Hepatocyte (in vitro differentiated cells): ENCODE measurements around the gene ZNF860. TPM values are rescaled to one million over a fixed set of nuclear protein-coding genes. Genes with fewer than 3 reads are reported as not detected.

Experiments
- DNase-seq: peaks from one replicate; pipeline ENCODE4 v3.0.0-alpha.2; 2016; ENCODE audit warnings: low spot score
- H2AFZ ChIP-seq: fragments of 200-600 bp; sonication (generic); 2 replicates; pipeline ENCODE4 v1.6.0; 2016; ENCODE audit warnings: antibody characterized with exemption, mild to moderate bottlenecking
- H3K27ac ChIP-seq: fragments of 200-600 bp; sonication (generic); 2 replicates; pipeline ENCODE4 v1.5.1; 2016; ENCODE audit warnings: mild to moderate bottlenecking
- H3K27me3 ChIP-seq: fragments of 200-600 bp; sonication (generic); 2 replicates; pipeline ENCODE4 v1.6.1; 2016
- H3K36me3 ChIP-seq: fragments of 200-600 bp; sonication (generic); replicated peaks from 2 replicates; pipeline ENCODE4 v1.5.1; 2016; ENCODE audit warnings: low read depth; ENCODE audit not compliant: insufficient read depth
- H3K4me1 ChIP-seq: fragments of 200-600 bp; sonication (generic); 2 replicates; pipeline ENCODE4 v1.5.1; 2016; ENCODE audit warnings: mild to moderate bottlenecking, moderate library complexity; ENCODE audit not compliant: insufficient read depth
- H3K4me2 ChIP-seq: fragments of 200-600 bp; sonication (generic); 2 replicates; pipeline ENCODE4 v1.6.0; 2016
- H3K4me3 ChIP-seq: fragments of 200-600 bp; sonication (generic); 2 replicates; pipeline ENCODE4 v1.5.1; 2016; ENCODE audit warnings: mild to moderate bottlenecking
- H3K79me2 ChIP-seq: fragments of 200-600 bp; sonication (generic); 2 replicates; pipeline ENCODE4 v1.6.0; 2017; ENCODE audit warnings: mild to moderate bottlenecking
- H3K9me2 ChIP-seq: fragments of 200-600 bp; sonication (generic); replicated peaks from 2 replicates; pipeline ENCODE4 v1.6.0; 2017; ENCODE audit warnings: mild to moderate bottlenecking; ENCODE audit not compliant: insufficient read depth
- H3K9me3 ChIP-seq: fragments of 200-600 bp; sonication (generic); 2 replicates; pipeline ENCODE4 v1.5.1; 2016; ENCODE audit warnings: low read depth, mild to moderate bottlenecking
- H4K20me1 ChIP-seq: fragments of 200-600 bp; sonication (generic); 2 replicates; pipeline ENCODE4 v1.6.0; 2016; ENCODE audit warnings: mild to moderate bottlenecking; ENCODE audit not compliant: insufficient read depth, poor library complexity, severe bottlenecking
- CTCF ChIP-seq: fragments of 200-600 bp; sonication (generic); IDR thresholded peaks from 2 replicates; pipeline ENCODE4 v1.5.1; 2016; ENCODE audit warnings: antibody characterized with exemption, mild to moderate bottlenecking; ENCODE audit not compliant: poor library complexity
- EZH2 ChIP-seq: fragments of 200-600 bp; sonication (generic); IDR thresholded peaks from 2 replicates; pipeline ENCODE4 v1.6.1; 2016; ENCODE audit warnings: antibody characterized with exemption, mild to moderate bottlenecking, borderline replicate concordance
- EZH2phosphoT487 ChIP-seq: fragments of 200-600 bp; sonication (generic); IDR thresholded peaks from one replicate; pipeline ENCODE4 v1.6.1; 2018; ENCODE audit warnings: antibody characterized with exemption, mild to moderate bottlenecking, low read depth, moderate library complexity; ENCODE audit not compliant: unreplicated experiment, severe bottlenecking
- WGBS: methylation state at CpG from one replicate; pipeline ENCODE4 v1.1.6; 2016; ENCODE audit warnings: low lambda C conversion rate; ENCODE audit errors: missing lambda C conversion rate; 5-methylcytosine and 5-hydroxymethylcytosine counted together
- polyA plus RNA-seq: library from polyadenylated mRNA; unstranded; fragments of >200 nt; fragmentation: Nextera tagmentation; extraction: Ambion mirVana; gene quantifications from 2 replicates; pipeline ENCODE4 v1.2.1, GENCODE V29; 2016
- total RNA-seq: library from RNA; depleted of rRNA; stranded (reverse); fragments of >200 nt; gene quantifications from 2 replicates; pipeline ENCODE4 v1.2.3, GENCODE V29; 2014

The ZNF860 gene
- total and polyA plus RNA-seq, 2 experiments from 2014 or later = 0.80 to 1.3 TPM

DNA sequence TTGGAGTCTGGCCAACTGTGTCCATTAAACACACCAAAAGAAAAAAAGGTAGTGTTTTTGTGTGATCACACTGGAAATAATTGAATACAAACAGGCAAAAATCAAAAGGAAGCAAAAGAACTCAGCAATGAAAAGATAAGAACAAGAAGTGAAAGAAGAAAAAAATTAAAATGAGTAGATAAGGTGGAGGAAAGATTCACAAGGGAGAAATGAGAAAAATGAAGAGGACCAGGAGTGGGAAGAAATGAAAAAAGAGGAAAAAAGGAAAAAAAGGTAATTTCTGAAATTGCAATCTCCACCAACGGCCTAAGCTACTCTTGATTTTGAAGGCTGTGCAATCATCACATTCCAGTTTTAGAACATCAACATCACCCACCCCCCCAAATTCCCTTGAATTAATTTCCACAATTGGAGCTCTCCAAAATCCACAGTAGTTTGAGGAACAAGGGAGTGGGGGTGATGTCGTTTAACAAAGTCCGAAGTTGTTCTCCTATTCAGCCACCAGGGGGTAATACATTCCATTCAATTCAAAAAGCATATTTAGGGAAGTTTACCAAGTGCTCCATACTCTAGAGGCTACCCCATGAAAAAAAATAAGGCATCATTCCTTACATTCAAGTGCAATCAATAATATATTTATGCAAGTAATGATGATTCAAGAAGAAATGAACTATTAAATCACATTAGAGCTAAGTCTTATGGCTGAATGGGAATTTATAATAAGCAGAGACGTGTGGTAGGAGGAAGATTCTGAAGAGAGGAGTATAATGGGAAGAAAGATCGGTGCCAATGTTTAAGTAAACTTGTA lies 37.4 kb downstream of the ZNF860 start:
- no peak overlapping the region for H3K4me3 ChIP-seq
- H2AFZ ChIP-seq = no peak overlapping the region
- H3K36me3 ChIP-seq = no peaks in the 10 kb centered on the region
- H3K79me2 ChIP-seq = no peaks in the 10 kb centered on the region
- peak; percentile 54 for DNase-seq
- no peaks in the 10 kb centered on the region for H4K20me1 ChIP-seq
- peak overlapping the region; percentile 46 for H3K27ac ChIP-seq
- H3K4me2 ChIP-seq = peak overlapping the region; percentile 32
- H3K9me3 ChIP-seq = no peaks in the 10 kb centered on the region
- peaks cover 15% of the 10 kb centered on the region for H3K4me1 ChIP-seq
- TF ChIP-seq EZH2phosphoT487 = no peak
- TF ChIP-seq CTCF = peak; percentile 61
- TF ChIP-seq EZH2 = no peak
- no peaks in the 10 kb centered on the region for H3K27me3 ChIP-seq
- 52% methylated on average over 5 of the region's 5 CpGs for WGBS
- no peaks in the 10 kb centered on the region for H3K9me2 ChIP-seq

GRCh38 chr3:32021155-32021554 lies 39.6 kb downstream of the ZNF860 start:
- DNase-seq = no peak
- no peaks in the 10 kb centered on the region for H4K20me1 ChIP-seq
- H3K9me2 ChIP-seq = no peaks in the 10 kb centered on the region
- no peaks in the 10 kb centered on the region for H3K79me2 ChIP-seq
- no peak overlapping the region for H2AFZ ChIP-seq
- WGBS = 82% methylated on average over 7 of the region's 7 CpGs
- no peaks in the 10 kb centered on the region for H3K36me3 ChIP-seq
- no peaks in the 10 kb centered on the region for H3K9me3 ChIP-seq
- no peak for TF ChIP-seq EZH2phosphoT487
- no peak for TF ChIP-seq EZH2
- TF ChIP-seq CTCF = no peak
- no peak overlapping the region for H3K4me3 ChIP-seq
- H3K27ac ChIP-seq = no peak overlapping the region
- H3K4me2 ChIP-seq = no peak overlapping the region
- no peaks in the 10 kb centered on the region for H3K27me3 ChIP-seq
- peaks cover 15% of the 10 kb centered on the region for H3K4me1 ChIP-seq

DNA sequence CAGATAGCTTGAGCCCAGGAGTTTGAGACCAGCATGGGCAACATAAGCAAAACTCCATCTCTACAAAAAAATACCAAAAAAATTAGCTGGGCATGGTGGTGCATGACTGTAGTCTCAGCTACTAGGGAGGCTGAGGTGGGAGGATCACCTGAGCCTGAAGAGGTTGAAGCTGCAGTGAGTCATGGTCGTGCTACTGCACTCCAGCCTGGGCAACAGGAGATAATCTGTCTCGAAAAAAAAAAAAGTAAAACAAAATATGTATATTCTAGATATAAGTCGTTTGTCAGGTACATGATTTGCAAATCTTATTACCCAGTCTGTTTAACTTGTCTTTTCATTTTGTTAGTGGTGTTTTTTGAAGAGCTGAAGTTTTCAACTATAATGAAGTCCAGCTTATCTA lies 40.2 kb downstream of the ZNF860 start:
- no peaks in the 10 kb centered on the region for H3K27me3 ChIP-seq
- peaks cover 15% of the 10 kb centered on the region for H3K4me1 ChIP-seq
- no peak overlapping the region for H3K4me2 ChIP-seq
- H4K20me1 ChIP-seq = no peaks in the 10 kb centered on the region
- DNase-seq = no peak
- no peaks in the 10 kb centered on the region for H3K79me2 ChIP-seq
- no peaks in the 10 kb centered on the region for H3K36me3 ChIP-seq
- H3K9me2 ChIP-seq = no peaks in the 10 kb centered on the region
- H3K27ac ChIP-seq = no peak overlapping the region
- TF ChIP-seq CTCF (no peak), EZH2 (no peak), EZH2phosphoT487 (no peak)
- 80% methylated on average over 3 of the region's 3 CpGs for WGBS
- H2AFZ ChIP-seq = no peak overlapping the region
- H3K4me3 ChIP-seq = no peak overlapping the region
- H3K9me3 ChIP-seq = no peaks in the 10 kb centered on the region
